HEK293 (cell line): ENCODE data around the gene ZNF335.

Experiments
- CTCF ChIP-seq: fragments of 450-650 bp; formaldehyde crosslinking; IDR thresholded peaks from 2 replicates; pipeline ENCODE4 v1.5.1; 2016; ENCODE audit warnings: missing biosample characterization, missing genetic modification characterization
- MEIS1 ChIP-seq: sonication (generic); formaldehyde crosslinking; IDR thresholded peaks from 2 replicates; pipeline ENCODE4 v1.8.1; 2022; ENCODE audit warnings: missing genetic modification reagents, mild to moderate bottlenecking, borderline replicate concordance
- RBAK ChIP-seq: fragments of 450-650 bp; formaldehyde crosslinking; IDR thresholded peaks from 2 replicates; pipeline ENCODE4 v1.5.1; 2016; ENCODE audit warnings: missing biosample characterization, missing genetic modification characterization
- TRIM28 ChIP-seq: IDR thresholded peaks from 2 replicates; pipeline ENCODE4 v1.6.1; 2011; ENCODE audit warnings: low read length, control low read depth, borderline replicate concordance
- ZBTB44 ChIP-seq: fragments of 450-650 bp; IDR thresholded peaks from 2 replicates; pipeline ENCODE4 v1.5.1; 2018; ENCODE audit warnings: missing biosample characterization, mild to moderate bottlenecking, missing genetic modification characterization
- ZBTB7A ChIP-seq: fragments of 450-650 bp; formaldehyde crosslinking; IDR thresholded peaks from 2 replicates; pipeline ENCODE4 v1.5.1; 2016; ENCODE audit warnings: low read depth, missing biosample characterization, missing genetic modification characterization
- ZNF138 ChIP-seq: fragments of 450-650 bp; formaldehyde crosslinking; IDR thresholded peaks from 2 replicates; pipeline ENCODE4 v1.5.1; 2016; ENCODE audit warnings: missing biosample characterization, missing genetic modification characterization, borderline replicate concordance
- ZNF2 ChIP-seq: fragments of 450-650 bp; formaldehyde crosslinking; IDR thresholded peaks from 2 replicates; pipeline ENCODE4 v1.5.1; 2016; ENCODE audit warnings: missing biosample characterization, missing genetic modification characterization
- ZNF24 ChIP-seq: fragments of 450-650 bp; formaldehyde crosslinking; IDR thresholded peaks from 2 replicates; pipeline ENCODE4 v1.5.1; 2016; ENCODE audit warnings: missing biosample characterization, missing genetic modification characterization
- ZNF623 ChIP-seq: fragments of 450-650 bp; formaldehyde crosslinking; IDR thresholded peaks from 2 replicates; pipeline ENCODE4 v1.5.1; 2016; ENCODE audit warnings: missing biosample characterization, missing genetic modification characterization
- ZNF677 ChIP-seq: fragments of 450-650 bp; IDR thresholded peaks from 2 replicates; pipeline ENCODE4 v1.5.0; 2018; ENCODE audit warnings: missing biosample characterization, mild to moderate bottlenecking, missing genetic modification characterization, moderate library complexity
- ZNF843 ChIP-seq: fragments of 450-650 bp; formaldehyde crosslinking; IDR thresholded peaks from 2 replicates; pipeline ENCODE4 v1.5.1; 2016; ENCODE audit warnings: missing biosample characterization, missing genetic modification characterization
- TF ChIP-seq, protein P1 (sequence below): fragments of 450-650 bp; formaldehyde crosslinking; conservative IDR thresholded peaks from 2 replicates; pipeline ENCODE4 v1.5.1; 2016; ENCODE audit warnings: low read depth, missing biosample characterization, missing genetic modification characterization

- TF ChIP-seq CTCF (no peak), ZNF2 (tag by site-specific recombination) (no peak), RBAK (tag by site-specific recombination) (no peak), ZBTB7A (tag by site-specific recombination) (no peak), ZNF24 (tag by site-specific recombination) (no peak), ZNF623 (tag by site-specific recombination) (no peak), ZNF138 (no peak), MEIS1 (CRISPR knock-in tag) (no peak), ZNF843 (tag by site-specific recombination) (no peak), TRIM28 (no peak), ZNF677 (no peak), ZBTB44 (no peak)
- TF ChIP-seq, protein P1, sequence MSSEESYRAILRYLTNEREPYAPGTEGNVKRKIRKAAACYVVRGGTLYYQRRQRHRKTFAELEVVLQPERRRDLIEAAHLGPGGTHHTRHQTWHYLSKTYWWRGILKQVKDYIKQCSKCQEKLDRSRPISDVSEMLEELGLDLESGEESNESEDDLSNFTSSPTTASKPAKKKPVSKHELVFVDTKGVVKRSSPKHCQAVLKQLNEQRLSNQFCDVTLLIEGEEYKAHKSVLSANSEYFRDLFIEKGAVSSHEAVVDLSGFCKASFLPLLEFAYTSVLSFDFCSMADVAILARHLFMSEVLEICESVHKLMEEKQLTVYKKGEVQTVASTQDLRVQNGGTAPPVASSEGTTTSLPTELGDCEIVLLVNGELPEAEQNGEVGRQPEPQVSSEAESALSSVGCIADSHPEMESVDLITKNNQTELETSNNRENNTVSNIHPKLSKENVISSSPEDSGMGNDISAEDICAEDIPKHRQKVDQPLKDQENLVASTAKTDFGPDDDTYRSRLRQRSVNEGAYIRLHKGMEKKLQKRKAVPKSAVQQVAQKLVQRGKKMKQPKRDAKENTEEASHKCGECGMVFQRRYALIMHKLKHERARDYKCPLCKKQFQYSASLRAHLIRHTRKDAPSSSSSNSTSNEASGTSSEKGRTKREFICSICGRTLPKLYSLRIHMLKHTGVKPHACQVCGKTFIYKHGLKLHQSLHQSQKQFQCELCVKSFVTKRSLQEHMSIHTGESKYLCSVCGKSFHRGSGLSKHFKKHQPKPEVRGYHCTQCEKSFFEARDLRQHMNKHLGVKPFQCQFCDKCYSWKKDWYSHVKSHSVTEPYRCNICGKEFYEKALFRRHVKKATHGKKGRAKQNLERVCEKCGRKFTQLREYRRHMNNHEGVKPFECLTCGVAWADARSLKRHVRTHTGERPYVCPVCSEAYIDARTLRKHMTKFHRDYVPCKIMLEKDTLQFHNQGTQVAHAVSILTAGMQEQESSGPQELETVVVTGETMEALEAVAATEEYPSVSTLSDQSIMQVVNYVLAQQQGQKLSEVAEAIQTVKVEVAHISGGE (tag by site-specific recombination): no peak
Measured at GRCh38 chr20:45981261-45981660, 9.3 kb upstream of the ZNF335 start.
